PC-3 (cell line): ENCODE results near the gene PLA2G2D. TPM values are rescaled to one million over a fixed set of nuclear protein-coding genes. Genes with fewer than 3 reads are reported as not detected.

Source experiments
- ATAC-seq: fragments of 200-7000 bp; cut with Tn5 transposase; 2 replicates; pipeline ENCODE4 v1.9.1; 2020; ENCODE audit warnings: mild to moderate bottlenecking, moderate library complexity
- BruUV-seq: library from RNA; stranded (reverse); fragments of 400-500 nt; replicated peaks from 2 replicates; lab custom pipeline; 2021; lab: Mats Ljungman, UMichigan
- CTCF ChIA-PET: fragments of 300-600 bp; sonication (Branson Sonifier 250); formaldehyde crosslinking; loops from one replicate; lab custom pipeline; 2022; ENCODE audit warnings: antibody characterized with exemption; lab: Charles Lee
- POLR2A ChIA-PET: fragments of 300-600 bp; sonication (Branson Sonifier 250); formaldehyde crosslinking; loops from one replicate; lab custom pipeline; 2022; ENCODE audit warnings: antibody characterized with exemption; ENCODE audit not compliant: unreplicated experiment; lab: Charles Lee
- DNase-seq: peaks from one replicate; pipeline ENCODE4 v3.0.0-alpha.2; 2015
- H2AFZ ChIP-seq: fragments of 300-600 bp; sonication (generic); 2 replicates; pipeline ENCODE4 v1.6.0; 2016; ENCODE audit warnings: antibody characterized with exemption, low read length
- H3F3A ChIP-seq: fragments of 300-600 bp; sonication (generic); one replicate; pipeline ENCODE4 v1.6.0; 2017; ENCODE audit warnings: antibody characterized with exemption, low read length, control low read depth, mild to moderate bottlenecking; ENCODE audit not compliant: unreplicated experiment
- H3K27ac ChIP-seq: fragments of 300-600 bp; sonication (generic); 2 replicates; pipeline ENCODE4 v1.5.1; 2016; ENCODE audit warnings: mild to moderate bottlenecking, low read length
- H3K27me3 ChIP-seq: fragments of 300-600 bp; sonication (generic); 2 replicates; pipeline ENCODE4 v1.6.1; 2016; ENCODE audit warnings: low read length, mixed read lengths
- H3K36me3 ChIP-seq: fragments of 300-600 bp; sonication (generic); 2 replicates; pipeline ENCODE4 v1.6.1; 2016; ENCODE audit warnings: low read depth, mixed run types, low read length, mixed read lengths
- H3K4me1 ChIP-seq: fragments of 300-600 bp; sonication (generic); 2 replicates; pipeline ENCODE4 v1.5.1; 2016; ENCODE audit warnings: low read length; ENCODE audit not compliant: insufficient read depth
- H3K4me2 ChIP-seq: fragments of 300-600 bp; sonication (generic); 2 replicates; pipeline ENCODE4 v1.6.0; 2016; ENCODE audit warnings: low read length
- H3K4me3 ChIP-seq: fragments of 300-600 bp; sonication (generic); 2 replicates; pipeline ENCODE4 v1.5.1; 2016; ENCODE audit warnings: mild to moderate bottlenecking, low read length, mixed read lengths
- H3K79me2 ChIP-seq: fragments of 300-600 bp; sonication (generic); 2 replicates; pipeline ENCODE4 v1.6.1; 2017; ENCODE audit warnings: low read length, mixed read lengths
- H3K9ac ChIP-seq: fragments of 300-600 bp; sonication (generic); 2 replicates; pipeline ENCODE4 v1.6.0; 2016; ENCODE audit warnings: mild to moderate bottlenecking, low read length
- H3K9me2 ChIP-seq: fragments of 300-600 bp; sonication (generic); replicated peaks from 2 replicates; pipeline ENCODE4 v1.6.1; 2016; ENCODE audit warnings: mixed run types, low read length, mixed read lengths
- H3K9me3 ChIP-seq: fragments of 300-600 bp; sonication (generic); 2 replicates; pipeline ENCODE4 v1.6.1; 2016; ENCODE audit warnings: low read length, mixed read lengths
- H4K20me1 ChIP-seq: fragments of 300-600 bp; sonication (generic); 2 replicates; pipeline ENCODE4 v1.6.1; 2016; ENCODE audit warnings: low read length, mixed read lengths
- EZH2 ChIP-seq: fragments of 300-600 bp; sonication (generic); IDR thresholded peaks from one replicate; pipeline ENCODE4 v1.6.1; 2017; ENCODE audit warnings: antibody characterized with exemption, mild to moderate bottlenecking, low read length; ENCODE audit not compliant: unreplicated experiment
- EZH2phosphoT487 ChIP-seq: fragments of 300-600 bp; sonication (generic); IDR thresholded peaks from 2 replicates; pipeline ENCODE4 v1.6.1; 2018; ENCODE audit warnings: mild to moderate bottlenecking, antibody characterized with exemption, low read length, borderline replicate concordance
- intact Hi-C: fragments of 100-400 bp; cut with micrococcal nuclease; formaldehyde crosslinking; loops from 2 replicates; pipeline ENCODE4 v1.9.0; 2023
- total RNA-seq: library from RNA; depleted of rRNA; stranded (reverse); fragments of >200 nt; gene quantifications from 2 replicates; pipeline ENCODE4 v1.2.3, GENCODE V29; 2014
- TF ChIP-seq, protein P1 (sequence below): fragments of 300-600 bp; sonication (generic); conservative IDR thresholded peaks from 2 replicates; pipeline ENCODE4 v1.5.1; 2017; ENCODE audit warnings: antibody characterized with exemption, low read depth, mild to moderate bottlenecking, low read length

The PLA2G2D gene
- total RNA-seq, 1 experiment from 2014 or later = not detected

DNA sequence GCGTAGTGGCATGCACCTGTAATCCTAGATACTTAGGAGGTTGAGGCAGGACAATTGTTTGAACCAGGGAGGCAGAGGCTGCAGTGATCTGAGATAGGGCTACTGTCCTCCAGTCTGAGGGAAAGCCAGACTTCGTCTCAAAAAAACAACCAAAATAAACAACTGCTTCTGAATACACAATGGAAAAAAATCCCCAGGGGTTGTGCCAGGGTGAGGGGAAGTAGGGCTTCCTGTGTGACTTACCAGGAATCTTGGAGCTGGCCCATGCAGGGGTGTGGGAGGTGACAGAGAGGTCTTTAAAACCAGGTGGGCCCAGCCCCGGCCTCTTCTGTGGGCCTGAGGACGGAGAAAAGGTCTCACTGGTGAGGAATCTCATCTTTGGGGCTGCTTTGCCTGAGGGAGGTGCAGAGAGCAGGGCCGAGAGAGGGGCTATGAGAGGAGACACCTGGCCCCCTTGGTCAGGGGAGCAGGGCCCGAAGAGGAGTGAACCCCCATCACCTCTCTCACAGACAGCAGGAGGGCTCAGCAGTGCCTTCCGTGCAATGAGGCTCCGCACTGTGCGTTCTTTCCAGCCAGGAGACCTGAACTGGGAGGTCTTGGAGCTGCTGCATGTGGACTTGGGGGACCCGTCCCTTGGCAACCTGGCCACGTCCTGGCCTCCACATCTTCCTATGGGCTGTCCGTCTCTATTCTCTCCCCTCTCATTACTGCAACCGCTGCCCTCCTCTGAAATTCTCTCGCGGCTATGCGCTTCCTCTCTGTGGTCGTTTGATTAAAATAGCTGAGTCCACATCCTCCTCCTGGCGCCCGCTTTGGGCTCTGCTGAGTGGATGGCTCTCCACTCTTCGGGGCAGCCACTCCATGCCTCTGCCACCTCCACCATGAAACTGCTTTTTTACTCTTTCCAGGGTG, 38.6 kb downstream of the PLA2G2D start:
- no peaks in the 10 kb centered on the region for H3K79me2 ChIP-seq
- H3K4me1 ChIP-seq = 0 out of 2 replicates have a peak, but pooled peaks cover 4% of the 10 kb centered on the region
- ATAC-seq = no peak
- H3K9ac ChIP-seq = no peak overlapping the region
- H3K27ac ChIP-seq = no peak overlapping the region
- no peaks in the 10 kb centered on the region for H3K9me3 ChIP-seq
- no peaks in the 10 kb centered on the region for H3K36me3 ChIP-seq
- H3K9me2 ChIP-seq = no peaks in the 10 kb centered on the region
- TF ChIP-seq EZH2 (no peak), EZH2phosphoT487 (no peak)
- TF ChIP-seq, protein P1, sequence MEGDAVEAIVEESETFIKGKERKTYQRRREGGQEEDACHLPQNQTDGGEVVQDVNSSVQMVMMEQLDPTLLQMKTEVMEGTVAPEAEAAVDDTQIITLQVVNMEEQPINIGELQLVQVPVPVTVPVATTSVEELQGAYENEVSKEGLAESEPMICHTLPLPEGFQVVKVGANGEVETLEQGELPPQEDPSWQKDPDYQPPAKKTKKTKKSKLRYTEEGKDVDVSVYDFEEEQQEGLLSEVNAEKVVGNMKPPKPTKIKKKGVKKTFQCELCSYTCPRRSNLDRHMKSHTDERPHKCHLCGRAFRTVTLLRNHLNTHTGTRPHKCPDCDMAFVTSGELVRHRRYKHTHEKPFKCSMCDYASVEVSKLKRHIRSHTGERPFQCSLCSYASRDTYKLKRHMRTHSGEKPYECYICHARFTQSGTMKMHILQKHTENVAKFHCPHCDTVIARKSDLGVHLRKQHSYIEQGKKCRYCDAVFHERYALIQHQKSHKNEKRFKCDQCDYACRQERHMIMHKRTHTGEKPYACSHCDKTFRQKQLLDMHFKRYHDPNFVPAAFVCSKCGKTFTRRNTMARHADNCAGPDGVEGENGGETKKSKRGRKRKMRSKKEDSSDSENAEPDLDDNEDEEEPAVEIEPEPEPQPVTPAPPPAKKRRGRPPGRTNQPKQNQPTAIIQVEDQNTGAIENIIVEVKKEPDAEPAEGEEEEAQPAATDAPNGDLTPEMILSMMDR = no peak
- ChIA-PET POLR2A (interaction anchor here (0.6 kb wide), 1 partner anchor 1558 kb away, joined by 4 read pairs; no protein-coding TSS in a partner anchor), CTCF (no interaction called here)
- no peaks in the 10 kb centered on the region for H3F3A ChIP-seq
- no TSS peak for BruUV-seq
- intact Hi-C loops = no loop called here
- H4K20me1 ChIP-seq = no peaks in the 10 kb centered on the region
- H3K4me3 ChIP-seq = no peak overlapping the region
- DNase-seq = peak; percentile 20
- H3K4me2 ChIP-seq = no peak overlapping the region
- no peaks in the 10 kb centered on the region for H3K27me3 ChIP-seq
- no peak overlapping the region for H2AFZ ChIP-seq

DNA sequence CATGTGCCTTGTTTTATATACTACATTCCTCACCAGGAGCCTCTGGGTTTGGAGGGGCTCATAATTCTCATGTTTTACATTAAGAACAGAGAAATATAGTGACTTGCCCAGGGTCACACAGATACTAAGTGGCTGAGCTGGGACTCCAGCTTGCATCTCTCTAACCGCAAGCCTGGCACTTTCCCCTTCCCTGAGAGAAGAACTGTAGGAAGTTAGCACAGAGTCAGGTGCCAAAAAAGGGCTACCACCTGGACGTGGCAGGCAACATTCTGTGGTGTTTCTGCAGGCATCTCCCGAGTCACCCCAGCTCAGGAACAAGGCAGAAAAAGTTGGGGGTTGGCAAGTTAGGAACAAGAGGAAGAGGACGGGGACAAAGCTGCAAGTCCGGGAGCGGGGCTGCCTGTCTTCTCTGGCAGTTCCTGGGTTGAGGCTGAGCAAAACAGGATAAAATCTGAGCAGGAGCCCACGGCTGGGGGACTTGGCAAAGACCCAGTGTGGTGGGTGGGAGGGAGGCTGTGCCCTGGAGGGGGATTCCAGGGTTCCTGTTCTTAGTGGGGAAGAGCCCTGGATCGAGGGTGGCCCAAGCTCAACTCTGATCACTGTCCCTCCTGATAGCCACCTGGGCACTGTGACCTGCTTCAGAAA, 39.6 kb downstream of the PLA2G2D start:
- no TSS peak for BruUV-seq
- TF ChIP-seq EZH2 (no peak), EZH2phosphoT487 (no peak)
- TF ChIP-seq, protein P1 = no peak
- Histone ChIP-seq H3K9ac (no peak overlapping the region), H3K4me1 (0 out of 2 replicates have a peak, but pooled peaks cover 4% of the 10 kb centered on the region), H2AFZ (no peak overlapping the region), H3K4me2 (no peak overlapping the region), H3K79me2 (no peaks in the 10 kb centered on the region), H4K20me1 (no peaks in the 10 kb centered on the region), H3K9me2 (no peaks in the 10 kb centered on the region), H3K27ac (no peak overlapping the region), H3F3A (no peaks in the 10 kb centered on the region), H3K27me3 (no peaks in the 10 kb centered on the region), H3K36me3 (no peaks in the 10 kb centered on the region), H3K4me3 (no peak overlapping the region), H3K9me3 (no peaks in the 10 kb centered on the region)
- ChIA-PET POLR2A (no interaction called here), CTCF (no interaction called here)
- intact Hi-C loops = no loop called here
- no peak for DNase-seq
- ATAC-seq = no peak

DNA sequence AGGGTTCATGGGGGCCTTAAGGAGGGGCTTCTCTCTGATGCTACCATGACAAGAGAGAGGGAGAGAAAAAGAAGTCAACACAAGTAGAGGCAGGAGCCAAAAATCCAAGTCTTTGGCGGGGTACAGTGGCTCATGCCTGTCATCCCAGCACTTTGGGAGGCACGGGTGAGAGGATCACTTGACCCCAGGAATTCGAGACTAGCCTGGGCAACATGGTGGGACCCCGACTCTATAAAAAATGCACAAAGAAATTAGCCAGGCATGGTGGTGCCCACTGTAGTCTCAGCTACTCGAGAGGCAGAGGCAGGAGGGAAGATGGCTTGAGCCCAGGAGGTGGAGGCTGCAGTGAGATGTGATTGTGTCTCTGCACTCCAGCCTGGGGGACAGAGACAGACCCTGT, 40.6 kb downstream of the PLA2G2D start:
- Histone ChIP-seq H3K36me3 (no peaks in the 10 kb centered on the region), H4K20me1 (no peaks in the 10 kb centered on the region), H2AFZ (no peak overlapping the region), H3F3A (no peaks in the 10 kb centered on the region), H3K9ac (no peak overlapping the region), H3K9me3 (no peaks in the 10 kb centered on the region), H3K4me1 (0 out of 2 replicates have a peak, but pooled peaks cover 4% of the 10 kb centered on the region), H3K79me2 (no peaks in the 10 kb centered on the region), H3K27ac (no peak overlapping the region), H3K27me3 (no peaks in the 10 kb centered on the region), H3K4me3 (no peak overlapping the region), H3K9me2 (no peaks in the 10 kb centered on the region), H3K4me2 (no peak overlapping the region)
- ATAC-seq (no peak), DNase-seq (no peak)
- TF ChIP-seq, protein P1 = no peak
- TF ChIP-seq EZH2 (no peak), EZH2phosphoT487 (no peak)
- ChIA-PET CTCF (no interaction called here), POLR2A (no interaction called here)
- BruUV-seq = no TSS peak
- intact Hi-C loops = no loop called here
